ENCODE data around the gene KCNB1.

KCNB1 gene

DNA sequence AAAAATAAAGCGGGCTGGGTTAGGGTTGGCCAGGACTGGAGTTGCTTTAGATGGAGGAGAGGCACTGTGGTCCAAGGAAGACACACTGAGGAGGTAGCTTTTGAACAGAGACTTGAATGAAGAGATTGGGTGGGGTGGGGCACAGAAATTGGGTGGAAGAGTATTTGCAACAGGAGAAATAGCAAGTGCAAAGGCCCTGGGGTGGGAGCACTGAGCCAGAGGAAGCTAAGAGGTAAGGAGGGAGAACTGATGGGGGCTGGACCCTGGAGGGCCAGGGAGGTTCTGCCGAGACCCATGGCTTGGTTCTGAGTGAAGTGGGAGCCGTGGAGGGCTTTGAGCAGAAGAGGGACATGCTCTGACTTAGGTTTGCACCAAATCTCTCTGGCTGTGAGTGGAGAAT, 45.4 kb downstream of the KCNB1 start:
- ATAC-seq (replicated peaks; ENCODE audit: extremely low read depth, poor library complexity, severe bottlenecking) (no peak), DNase-seq (ENCODE audit: low spot score in 2 of 2) (no peak)
- Mint-ChIP-seq H3K27me3 (peaks cover 47% of the 10 kb centered on the region), H3K4me1 (no peaks in the 10 kb centered on the region), H3K9me3 (no peaks in the 10 kb centered on the region), H3K27ac (ENCODE audit: low read depth) (no peak overlapping the region), H3K36me3 (ENCODE audit: insufficient read depth) (peaks cover 3% of the 10 kb centered on the region), H3K4me3 (no peak overlapping the region)

DNA sequence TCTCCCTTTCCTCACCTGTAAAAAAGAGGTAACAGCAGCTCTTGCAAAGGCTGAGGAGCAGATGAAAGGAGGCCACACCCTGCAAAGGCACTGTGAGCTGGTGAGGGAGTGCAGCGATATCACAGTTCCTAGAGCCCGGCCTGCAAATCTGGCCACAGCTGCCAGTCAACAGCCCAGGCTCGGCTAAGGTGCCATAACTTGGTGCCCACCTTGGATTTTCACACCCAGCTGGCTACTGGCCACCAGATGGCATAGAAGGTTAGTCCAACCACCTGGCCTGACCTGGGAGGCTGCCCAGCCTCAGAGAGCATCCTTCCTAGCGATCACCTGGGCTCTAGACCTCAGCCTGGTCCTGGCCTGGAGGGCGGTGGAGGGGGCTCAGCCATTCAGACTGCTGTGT, 46.8 kb downstream of the KCNB1 start:
- DNase-seq (ENCODE audit: low spot score in 2 of 2) (no peak), ATAC-seq (replicated peaks; ENCODE audit: extremely low read depth, poor library complexity, severe bottlenecking) (no peak)
- no peaks in the 10 kb centered on the region for H3K4me1 Mint-ChIP-seq
- no peak overlapping the region for H3K27ac Mint-ChIP-seq (ENCODE audit: low read depth)
- no peak overlapping the region for H3K4me3 Mint-ChIP-seq
- peaks cover 41% of the 10 kb centered on the region for H3K27me3 Mint-ChIP-seq
- peaks cover 3% of the 10 kb centered on the region for H3K36me3 Mint-ChIP-seq (ENCODE audit: insufficient read depth)
- no peaks in the 10 kb centered on the region for H3K9me3 Mint-ChIP-seq

DNA sequence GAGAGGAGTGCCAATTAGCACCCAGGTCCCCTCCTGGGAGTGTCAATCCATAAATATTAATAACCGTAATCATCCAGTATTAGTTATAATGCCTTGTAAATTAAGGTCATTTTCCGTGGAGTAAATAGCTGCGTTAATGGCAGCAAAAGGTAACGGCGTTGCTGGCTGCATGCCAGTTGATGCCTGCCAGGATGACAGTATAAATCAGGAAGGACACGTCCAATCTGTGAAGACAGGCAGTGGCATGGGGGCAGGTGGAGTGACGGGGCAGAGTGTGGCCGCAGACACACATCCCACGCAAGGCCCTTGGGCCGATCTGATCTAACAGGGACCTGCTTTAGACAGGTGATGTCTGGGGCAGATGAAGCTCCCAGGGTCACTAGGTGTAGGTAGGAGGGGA, 49.1 kb downstream of the KCNB1 start:
- Mint-ChIP-seq H3K36me3 (ENCODE audit: insufficient read depth) (peaks cover 3% of the 10 kb centered on the region), H3K4me1 (no peaks in the 10 kb centered on the region), H3K27me3 (peaks cover 24% of the 10 kb centered on the region), H3K4me3 (no peak overlapping the region), H3K27ac (ENCODE audit: low read depth) (no peak overlapping the region), H3K9me3 (no peaks in the 10 kb centered on the region)
- ATAC-seq (replicated peaks; ENCODE audit: extremely low read depth, poor library complexity, severe bottlenecking) (no peak), DNase-seq (ENCODE audit: low spot score in 2 of 2) (no peak)

DNA sequence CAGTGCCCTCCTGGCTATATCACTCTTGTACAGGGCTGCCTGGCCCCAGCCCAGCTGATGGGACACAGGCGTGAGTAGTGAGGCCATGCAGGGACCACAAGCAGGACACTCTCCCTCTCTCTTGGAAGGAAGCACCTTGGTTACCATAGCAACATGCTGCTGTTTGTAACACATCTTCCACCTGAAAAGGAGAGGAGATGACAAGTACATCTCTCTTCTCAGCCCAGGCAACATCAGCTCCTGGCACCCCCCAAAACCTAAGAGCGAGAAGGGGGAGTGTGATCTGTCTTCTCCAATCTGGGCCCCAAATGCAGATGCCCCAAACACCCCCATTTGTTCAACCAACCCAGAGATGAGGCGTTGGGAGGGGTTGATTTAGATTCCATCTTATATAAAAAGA, 49.9 kb downstream of the KCNB1 start:
- Mint-ChIP-seq H3K36me3 (ENCODE audit: insufficient read depth) (peaks cover 3% of the 10 kb centered on the region), H3K27ac (ENCODE audit: low read depth) (no peak overlapping the region), H3K4me3 (no peak overlapping the region), H3K27me3 (peaks cover 16% of the 10 kb centered on the region), H3K4me1 (no peaks in the 10 kb centered on the region), H3K9me3 (no peaks in the 10 kb centered on the region)
- no peak for DNase-seq (ENCODE audit: low spot score in 2 of 2)
- no peak for ATAC-seq (replicated peaks; ENCODE audit: extremely low read depth, poor library complexity, severe bottlenecking)

DNA sequence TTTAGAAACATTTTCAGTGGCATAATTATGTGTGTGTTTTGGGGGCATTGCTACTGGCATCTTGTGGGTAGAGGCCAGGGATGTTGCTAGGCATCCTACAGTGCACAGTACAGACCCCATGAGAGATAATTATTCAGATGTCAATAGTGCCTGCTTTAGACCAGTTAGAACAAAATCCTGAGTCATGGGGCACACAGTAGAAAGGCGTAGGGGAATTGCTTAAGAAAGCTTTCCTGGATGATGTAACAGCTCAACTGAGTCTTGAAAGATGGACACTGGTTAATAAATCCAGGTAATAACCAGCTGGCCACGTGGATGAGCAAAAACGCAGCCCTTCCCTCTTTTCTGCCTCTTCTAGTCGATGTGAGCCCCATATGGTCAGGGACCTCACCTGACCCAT, 51.1 kb downstream of the KCNB1 start:
- H3K4me1 Mint-ChIP-seq, result no peaks in the 10 kb centered on the region
- DNase-seq (ENCODE audit: low spot score in 2 of 2), result no peak
- no peak overlapping the region for H3K4me3 Mint-ChIP-seq
- H3K27ac Mint-ChIP-seq (ENCODE audit: low read depth), result no peak overlapping the region
- no peak for ATAC-seq (replicated peaks; ENCODE audit: extremely low read depth, poor library complexity, severe bottlenecking)
- H3K27me3 Mint-ChIP-seq, result peaks cover 4% of the 10 kb centered on the region
- no peaks in the 10 kb centered on the region for H3K9me3 Mint-ChIP-seq
- peaks cover 2% of the 10 kb centered on the region for H3K36me3 Mint-ChIP-seq (ENCODE audit: insufficient read depth)

DNA sequence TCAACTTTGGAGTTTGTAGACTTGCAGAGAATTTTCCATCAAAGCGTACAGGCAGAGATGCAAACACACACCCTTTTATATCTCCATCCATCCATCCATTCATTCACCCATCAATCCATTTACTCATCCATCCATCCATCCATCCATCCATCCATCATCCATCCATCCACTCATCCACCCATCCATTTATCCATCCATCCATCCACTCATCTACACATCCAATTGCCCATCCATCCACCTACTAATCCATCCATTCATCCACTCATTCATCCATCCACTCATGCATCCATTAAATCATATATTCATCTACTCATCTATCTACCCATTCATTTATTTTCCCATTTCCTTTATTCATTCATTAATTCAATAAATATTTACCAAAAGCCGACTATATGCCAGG, 52.1 kb downstream of the KCNB1 start:
- Mint-ChIP-seq H3K27me3 (no peaks in the 10 kb centered on the region), H3K9me3 (no peaks in the 10 kb centered on the region), H3K4me1 (no peaks in the 10 kb centered on the region), H3K4me3 (no peak overlapping the region), H3K36me3 (ENCODE audit: insufficient read depth) (peaks cover 2% of the 10 kb centered on the region), H3K27ac (ENCODE audit: low read depth) (no peak overlapping the region)
- DNase-seq (ENCODE audit: low spot score in 2 of 2), result no peak
- ATAC-seq (replicated peaks; ENCODE audit: extremely low read depth, poor library complexity, severe bottlenecking), result no peak

DNA sequence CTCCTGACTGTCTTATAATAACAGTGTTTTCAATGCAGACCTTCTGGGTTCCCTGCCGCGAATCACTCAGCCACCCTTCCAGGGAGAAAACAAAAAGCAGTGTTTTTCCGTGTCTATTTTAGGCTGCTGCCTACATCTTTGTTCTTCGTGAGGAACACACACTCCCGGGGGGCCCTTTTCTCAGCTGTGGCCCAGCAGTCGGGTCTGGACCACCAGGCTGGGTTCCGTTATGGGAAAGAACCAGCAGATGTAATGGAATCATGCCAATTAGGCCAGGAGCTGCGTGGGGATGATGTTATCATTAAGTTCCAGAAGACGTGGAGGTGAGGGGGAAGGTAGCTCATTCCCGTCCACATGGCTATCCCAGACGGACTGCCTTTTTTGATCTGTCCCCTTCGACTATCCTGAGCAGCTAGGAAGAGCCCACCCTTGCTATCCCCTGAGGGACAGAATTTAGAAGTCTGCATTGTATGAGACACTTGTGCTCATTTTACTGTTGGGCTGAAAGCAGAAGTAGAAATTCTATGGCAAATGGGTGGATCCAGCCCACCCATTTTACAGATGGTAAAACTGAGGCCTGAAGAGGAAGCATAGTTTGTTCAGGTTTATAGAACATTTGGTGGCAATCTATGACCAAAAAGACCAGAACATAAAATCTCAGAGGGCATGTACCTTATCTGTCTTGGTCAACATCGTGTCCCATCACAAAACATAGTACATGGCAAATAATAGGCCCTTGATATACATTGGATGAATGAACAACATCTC, 54.5 kb downstream of the KCNB1 start:
- no peaks in the 10 kb centered on the region for H3K36me3 Mint-ChIP-seq (ENCODE audit: insufficient read depth)
- no peak overlapping the region for H3K4me3 Mint-ChIP-seq
- ATAC-seq (replicated peaks; ENCODE audit: extremely low read depth, poor library complexity, severe bottlenecking) (no peak), DNase-seq (ENCODE audit: low spot score in 2 of 2) (no peak)
- H3K27me3 Mint-ChIP-seq, result peaks cover 22% of the 10 kb centered on the region
- H3K4me1 Mint-ChIP-seq, result no peaks in the 10 kb centered on the region
- no peak overlapping the region for H3K27ac Mint-ChIP-seq (ENCODE audit: low read depth)
- H3K9me3 Mint-ChIP-seq, result no peaks in the 10 kb centered on the region

DNA sequence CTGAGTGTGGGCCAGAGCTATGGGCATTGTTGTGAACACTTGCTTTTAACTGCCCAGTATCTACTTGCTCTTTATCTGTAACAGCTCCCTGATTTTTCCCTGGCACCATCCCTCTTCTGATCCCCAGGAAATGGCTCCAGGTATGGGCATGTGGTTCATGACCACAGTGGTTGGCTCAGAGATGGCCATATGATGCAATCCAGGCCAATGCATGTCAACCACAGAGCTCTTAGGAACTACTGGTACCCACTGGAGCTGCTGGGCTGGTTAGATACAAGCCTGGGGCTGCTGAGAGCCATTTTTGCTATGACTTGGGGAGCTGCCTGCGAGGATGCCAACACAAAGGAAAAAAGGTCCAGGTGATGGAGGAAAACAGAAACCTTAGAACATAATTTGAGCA, 55.6 kb downstream of the KCNB1 start:
- Mint-ChIP-seq H3K36me3 (ENCODE audit: insufficient read depth) (no peaks in the 10 kb centered on the region), H3K4me1 (no peaks in the 10 kb centered on the region), H3K27ac (ENCODE audit: low read depth) (no peak overlapping the region), H3K9me3 (no peaks in the 10 kb centered on the region), H3K4me3 (no peak overlapping the region), H3K27me3 (peaks cover 25% of the 10 kb centered on the region)
- DNase-seq (ENCODE audit: low spot score in 2 of 2) (no peak), ATAC-seq (replicated peaks; ENCODE audit: extremely low read depth, poor library complexity, severe bottlenecking) (no peak)

DNA sequence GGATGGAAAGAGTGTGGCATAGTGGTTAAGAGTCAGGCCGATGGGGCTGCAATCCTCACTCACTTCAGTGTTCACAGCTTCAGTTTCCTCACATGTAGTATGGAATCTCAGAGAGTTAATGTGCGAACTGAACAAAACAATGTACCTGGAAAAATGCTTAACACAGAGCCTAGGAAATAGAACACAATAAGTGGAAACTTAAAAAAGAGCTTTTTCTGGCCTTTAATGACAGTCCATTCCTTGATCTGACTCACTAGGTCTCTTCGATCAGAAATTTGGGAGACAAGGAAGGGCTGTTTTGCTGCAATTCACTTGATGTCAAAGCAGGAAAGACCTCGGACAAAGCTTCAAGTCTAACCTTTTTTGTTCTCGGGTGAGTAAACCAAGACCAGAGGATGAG, 56.1 kb downstream of the KCNB1 start:
- no peak for DNase-seq (ENCODE audit: low spot score in 2 of 2)
- no peaks in the 10 kb centered on the region for H3K4me1 Mint-ChIP-seq
- ATAC-seq (replicated peaks; ENCODE audit: extremely low read depth, poor library complexity, severe bottlenecking), result no peak
- no peak overlapping the region for H3K27ac Mint-ChIP-seq (ENCODE audit: low read depth)
- H3K4me3 Mint-ChIP-seq, result no peak overlapping the region
- no peaks in the 10 kb centered on the region for H3K36me3 Mint-ChIP-seq (ENCODE audit: insufficient read depth)
- H3K27me3 Mint-ChIP-seq, result peaks cover 25% of the 10 kb centered on the region
- no peaks in the 10 kb centered on the region for H3K9me3 Mint-ChIP-seq

DNA sequence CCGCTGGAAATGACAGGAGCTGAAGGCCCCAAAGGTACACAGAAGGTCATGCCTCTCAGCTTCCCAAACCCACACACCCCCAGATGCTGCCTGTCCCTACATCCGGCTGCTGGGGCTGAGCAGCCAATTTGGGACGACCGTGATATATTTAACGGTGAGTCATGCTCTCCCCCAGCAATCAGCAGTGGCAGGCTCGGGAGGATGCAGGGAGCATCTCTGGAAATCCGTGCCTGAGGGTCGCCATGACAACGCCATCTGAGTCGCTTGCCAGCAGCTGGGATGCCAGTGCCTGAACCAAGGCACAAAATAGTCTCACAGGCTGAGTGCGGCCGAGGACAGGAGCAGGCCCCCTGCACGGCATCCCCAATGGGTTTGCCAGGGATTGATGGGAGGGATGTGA, 57.9 kb downstream of the KCNB1 start:
- H3K9me3 Mint-ChIP-seq, result no peaks in the 10 kb centered on the region
- H3K27ac Mint-ChIP-seq (ENCODE audit: low read depth), result no peak overlapping the region
- H3K4me1 Mint-ChIP-seq, result no peaks in the 10 kb centered on the region
- DNase-seq (ENCODE audit: low spot score in 2 of 2) (no peak), ATAC-seq (replicated peaks; ENCODE audit: extremely low read depth, poor library complexity, severe bottlenecking) (no peak)
- no peaks in the 10 kb centered on the region for H3K36me3 Mint-ChIP-seq (ENCODE audit: insufficient read depth)
- no peak overlapping the region for H3K4me3 Mint-ChIP-seq
- peaks cover 35% of the 10 kb centered on the region for H3K27me3 Mint-ChIP-seq

DNA sequence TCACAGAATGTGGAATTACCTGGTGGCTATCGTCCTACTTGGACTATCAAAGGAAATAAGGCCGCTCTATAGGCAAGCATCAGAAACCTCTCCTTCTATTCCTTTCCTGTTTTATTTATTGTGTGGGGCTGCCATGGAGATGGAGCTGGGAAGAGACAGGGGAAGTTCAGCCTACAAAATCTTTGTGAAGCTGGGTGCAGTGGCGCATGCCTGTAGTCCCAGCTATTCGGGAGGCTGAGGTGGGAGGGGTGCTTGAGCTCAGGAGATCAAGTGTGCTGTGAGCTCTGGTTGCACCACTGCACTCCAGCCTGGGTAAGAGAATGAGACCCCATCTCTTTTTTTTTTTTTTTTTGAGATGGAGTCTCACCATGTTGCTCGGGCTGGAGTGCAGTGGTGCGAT, 60.3 kb downstream of the KCNB1 start:
- H3K4me1 Mint-ChIP-seq, result no peaks in the 10 kb centered on the region
- H3K4me3 Mint-ChIP-seq, result no peak overlapping the region
- ATAC-seq (replicated peaks; ENCODE audit: extremely low read depth, poor library complexity, severe bottlenecking) (no peak), DNase-seq (ENCODE audit: low spot score in 2 of 2) (no peak)
- H3K27me3 Mint-ChIP-seq, result peaks cover 44% of the 10 kb centered on the region
- no peaks in the 10 kb centered on the region for H3K9me3 Mint-ChIP-seq
- H3K27ac Mint-ChIP-seq (ENCODE audit: low read depth), result no peak overlapping the region
- no peaks in the 10 kb centered on the region for H3K36me3 Mint-ChIP-seq (ENCODE audit: insufficient read depth)

DNA sequence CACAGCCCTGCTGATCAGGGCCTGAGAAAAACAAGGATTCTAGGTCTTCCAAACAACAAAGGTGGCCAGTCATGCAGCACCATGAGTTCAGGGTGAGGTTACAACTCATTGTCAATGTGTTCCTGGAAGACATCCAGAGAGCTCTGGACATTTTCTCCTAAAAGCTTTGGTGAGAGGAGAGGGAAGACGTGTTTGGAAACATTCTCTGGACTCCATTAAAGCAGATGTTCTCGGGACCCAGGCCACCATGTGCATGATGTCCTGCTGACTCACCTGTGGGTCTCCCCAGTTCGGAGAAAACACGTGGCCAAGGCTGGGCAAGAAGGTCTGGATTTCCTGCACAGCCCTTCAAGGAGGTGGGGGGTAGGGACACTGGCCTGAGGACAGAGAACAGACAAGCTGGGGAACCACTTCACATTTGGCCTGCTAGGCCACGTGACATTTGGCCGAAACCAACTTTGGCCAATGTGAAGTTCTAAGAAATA, 61.6 kb downstream of the KCNB1 start:
- Mint-ChIP-seq H3K4me3 (no peak overlapping the region), H3K27me3 (peaks cover 57% of the 10 kb centered on the region), H3K4me1 (no peaks in the 10 kb centered on the region), H3K36me3 (ENCODE audit: insufficient read depth) (no peaks in the 10 kb centered on the region), H3K9me3 (no peaks in the 10 kb centered on the region), H3K27ac (ENCODE audit: low read depth) (no peak overlapping the region)
- ATAC-seq (replicated peaks; ENCODE audit: extremely low read depth, poor library complexity, severe bottlenecking) (no peak), DNase-seq (ENCODE audit: low spot score in 2 of 2) (no peak)

DNA sequence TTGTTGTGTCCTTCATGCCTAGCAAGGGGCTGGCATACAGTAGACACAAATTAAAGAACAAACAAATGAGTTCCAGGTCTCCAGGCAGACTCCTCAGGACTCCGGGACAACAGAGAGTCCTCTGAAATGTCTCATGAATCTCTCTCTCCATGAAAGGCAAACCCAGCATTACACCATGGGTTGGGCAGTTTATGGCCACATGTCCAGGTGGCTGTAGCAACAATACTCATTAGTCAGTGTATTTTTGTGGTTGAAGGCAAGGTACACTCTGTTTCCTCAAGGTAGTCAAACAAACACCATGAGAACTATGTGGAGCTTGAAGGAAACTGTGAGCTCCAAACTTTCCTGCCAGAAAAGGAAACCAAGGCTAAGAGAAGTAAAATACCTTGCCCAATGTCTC, 62.2 kb downstream of the KCNB1 start:
- Mint-ChIP-seq H3K9me3 (no peaks in the 10 kb centered on the region), H3K4me3 (no peak overlapping the region), H3K4me1 (no peaks in the 10 kb centered on the region), H3K27me3 (peaks cover 63% of the 10 kb centered on the region), H3K27ac (ENCODE audit: low read depth) (no peak overlapping the region), H3K36me3 (ENCODE audit: insufficient read depth) (no peaks in the 10 kb centered on the region)
- DNase-seq (ENCODE audit: low spot score in 2 of 2), result no peak
- ATAC-seq (replicated peaks; ENCODE audit: extremely low read depth, poor library complexity, severe bottlenecking), result no peak
